ENCODE results near the gene RAB26.

Gene RAB26

DNA sequence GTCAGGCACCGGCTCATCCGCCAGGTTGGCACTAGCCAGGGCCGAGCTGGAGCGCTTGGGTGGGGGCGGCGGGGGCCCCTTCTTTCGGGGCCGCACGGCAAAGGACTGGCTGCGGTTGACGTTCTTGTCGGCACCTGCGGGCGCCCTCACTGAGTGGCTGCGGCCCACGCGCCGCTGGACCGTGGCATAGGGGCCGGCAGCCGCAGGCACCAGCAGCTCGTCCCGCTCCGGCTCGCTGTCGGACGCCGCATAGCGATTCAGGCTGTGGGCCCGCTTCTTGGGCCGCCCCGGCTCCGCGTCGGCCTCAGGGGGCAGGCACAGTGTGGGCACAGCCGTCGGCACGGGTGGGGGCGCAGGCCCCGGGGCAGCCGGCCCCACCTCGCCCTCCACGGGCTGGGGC, 32.0 kb downstream of the RAB26 start:
- TF ChIP-seq, protein P1, sequence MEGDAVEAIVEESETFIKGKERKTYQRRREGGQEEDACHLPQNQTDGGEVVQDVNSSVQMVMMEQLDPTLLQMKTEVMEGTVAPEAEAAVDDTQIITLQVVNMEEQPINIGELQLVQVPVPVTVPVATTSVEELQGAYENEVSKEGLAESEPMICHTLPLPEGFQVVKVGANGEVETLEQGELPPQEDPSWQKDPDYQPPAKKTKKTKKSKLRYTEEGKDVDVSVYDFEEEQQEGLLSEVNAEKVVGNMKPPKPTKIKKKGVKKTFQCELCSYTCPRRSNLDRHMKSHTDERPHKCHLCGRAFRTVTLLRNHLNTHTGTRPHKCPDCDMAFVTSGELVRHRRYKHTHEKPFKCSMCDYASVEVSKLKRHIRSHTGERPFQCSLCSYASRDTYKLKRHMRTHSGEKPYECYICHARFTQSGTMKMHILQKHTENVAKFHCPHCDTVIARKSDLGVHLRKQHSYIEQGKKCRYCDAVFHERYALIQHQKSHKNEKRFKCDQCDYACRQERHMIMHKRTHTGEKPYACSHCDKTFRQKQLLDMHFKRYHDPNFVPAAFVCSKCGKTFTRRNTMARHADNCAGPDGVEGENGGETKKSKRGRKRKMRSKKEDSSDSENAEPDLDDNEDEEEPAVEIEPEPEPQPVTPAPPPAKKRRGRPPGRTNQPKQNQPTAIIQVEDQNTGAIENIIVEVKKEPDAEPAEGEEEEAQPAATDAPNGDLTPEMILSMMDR (IDR thresholded peaks at IDR 0.05; ENCODE audit: low read depth, low read length, missing control alignments), result no peak
- no peak for DNase-seq (ENCODE audit: low read depth)
- no peak overlapping the region for H3K4me3 ChIP-seq (ENCODE audit: low read depth, low read length)

DNA sequence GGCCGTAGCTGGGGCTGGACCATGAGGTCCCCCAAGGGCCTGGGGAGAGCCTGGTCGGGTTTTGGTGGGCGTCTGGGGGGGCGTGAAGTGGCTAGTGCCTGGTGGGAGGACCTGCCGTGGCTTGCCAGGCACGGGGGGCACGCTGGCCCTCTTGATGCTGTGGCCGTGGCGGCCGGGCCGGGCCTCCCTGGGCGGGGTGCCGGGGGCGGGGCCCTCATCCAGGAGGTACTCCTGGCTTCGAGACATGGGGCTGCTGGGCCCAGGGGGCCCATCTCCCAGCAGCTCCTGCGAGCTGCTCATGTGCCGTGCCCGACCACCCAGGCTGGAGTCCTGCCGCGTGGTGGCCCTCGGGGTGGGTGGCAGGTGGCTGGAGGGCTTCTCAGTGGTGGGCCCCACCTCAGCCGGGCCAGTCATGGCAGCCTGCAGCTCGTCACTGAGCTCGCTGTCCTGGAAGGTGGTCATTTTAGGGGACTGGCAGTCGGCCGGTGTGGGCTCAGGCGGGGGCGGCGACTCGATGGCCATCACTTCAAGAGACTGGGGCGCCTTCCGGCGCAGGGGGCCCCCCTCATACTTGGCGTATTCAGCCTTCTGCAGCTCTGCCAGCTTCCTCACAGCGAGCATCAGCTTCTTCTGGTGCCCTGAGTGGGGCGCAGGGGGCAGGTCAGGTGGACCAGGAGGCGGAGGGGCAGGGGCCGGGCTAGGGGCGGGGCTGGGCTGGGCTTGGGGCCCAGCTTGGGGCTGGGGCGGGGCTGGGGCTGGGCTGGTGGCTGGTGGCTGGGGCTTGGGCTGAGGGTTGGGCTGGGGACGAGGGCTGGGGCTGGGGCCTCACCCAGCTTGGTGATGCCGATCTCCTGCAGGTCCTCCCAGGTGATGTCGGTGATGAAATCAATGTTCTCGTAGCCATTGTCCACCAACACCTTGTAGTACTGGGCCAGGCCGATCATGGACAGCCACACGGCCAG, 32.8 kb downstream of the RAB26 start:
- TF ChIP-seq, protein P1 (IDR thresholded peaks at IDR 0.05; ENCODE audit: low read depth, low read length, missing control alignments), result no peak
- DNase-seq (ENCODE audit: low read depth), result no peak
- no peak overlapping the region for H3K4me3 ChIP-seq (ENCODE audit: low read depth, low read length)

DNA sequence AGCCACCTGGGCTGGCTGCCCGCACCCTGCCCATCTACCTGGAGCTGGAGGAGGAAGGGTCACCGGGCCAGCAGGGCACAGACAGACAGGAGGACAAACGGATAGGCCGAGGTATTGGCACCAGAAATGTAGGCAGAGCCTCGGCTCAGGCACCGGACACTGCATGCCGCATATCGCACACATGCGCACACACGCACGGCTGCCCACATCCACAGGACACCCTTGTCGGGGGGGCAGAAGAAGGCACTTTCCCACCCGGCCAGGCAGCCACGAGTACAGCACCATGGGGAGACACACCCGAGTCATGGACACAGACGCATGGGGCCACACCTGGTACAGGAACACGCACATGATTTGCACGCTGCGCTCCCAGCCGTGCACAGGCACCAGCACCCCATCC, 33.5 kb downstream of the RAB26 start:
- DNase-seq (ENCODE audit: low read depth), result no peak
- TF ChIP-seq, protein P1 (IDR thresholded peaks at IDR 0.05; ENCODE audit: low read depth, low read length, missing control alignments), result no peak
- H3K4me3 ChIP-seq (ENCODE audit: low read depth, low read length), result no peak overlapping the region

DNA sequence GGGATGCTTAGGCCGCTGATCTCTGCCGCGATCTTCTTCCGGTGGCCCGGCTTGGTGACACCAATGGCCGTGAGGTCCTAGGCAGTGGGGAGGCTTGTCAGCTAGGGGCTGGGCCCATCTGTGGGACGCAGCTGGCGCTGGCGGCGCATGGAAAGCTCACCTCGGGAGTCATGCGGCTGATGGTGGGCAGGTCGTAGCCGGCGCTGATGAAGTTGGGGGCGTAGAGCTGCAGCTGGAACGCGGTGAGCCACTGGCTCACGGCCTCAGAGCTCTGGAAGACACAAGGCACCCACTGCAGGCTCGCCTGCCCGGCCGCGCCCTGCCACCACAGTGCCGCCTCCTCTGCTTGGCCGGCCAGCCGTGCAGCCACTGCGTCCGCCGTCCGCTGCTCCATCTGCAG, 35.2 kb downstream of the RAB26 start:
- DNase-seq (ENCODE audit: low read depth), result no peak
- no peak overlapping the region for H3K4me3 ChIP-seq (ENCODE audit: low read depth, low read length)
- TF ChIP-seq, protein P1 (IDR thresholded peaks at IDR 0.05; ENCODE audit: low read depth, low read length, missing control alignments), result no peak

DNA sequence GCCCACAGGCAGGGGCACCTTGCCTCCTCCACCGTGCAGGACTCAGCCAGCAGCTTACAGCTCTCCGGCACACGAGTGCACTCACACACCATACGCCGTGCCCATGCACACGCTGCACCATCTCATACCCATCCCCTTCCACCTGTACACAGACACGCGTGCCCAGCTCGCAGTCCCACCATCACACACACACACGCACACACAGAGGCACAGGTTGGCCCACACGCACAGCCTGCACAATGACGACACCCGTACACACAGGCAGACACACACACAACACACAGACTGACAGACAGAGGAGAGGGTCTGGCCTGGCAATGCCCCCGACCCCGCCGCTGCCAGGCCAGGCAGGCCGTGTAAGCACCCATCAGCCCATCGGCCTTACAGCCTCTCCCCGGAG, 35.9 kb downstream of the RAB26 start:
- TF ChIP-seq, protein P1 (IDR thresholded peaks at IDR 0.05; ENCODE audit: low read depth, low read length, missing control alignments), result no peak
- H3K4me3 ChIP-seq (ENCODE audit: low read depth, low read length), result no peak overlapping the region
- DNase-seq (ENCODE audit: low read depth), result no peak

DNA sequence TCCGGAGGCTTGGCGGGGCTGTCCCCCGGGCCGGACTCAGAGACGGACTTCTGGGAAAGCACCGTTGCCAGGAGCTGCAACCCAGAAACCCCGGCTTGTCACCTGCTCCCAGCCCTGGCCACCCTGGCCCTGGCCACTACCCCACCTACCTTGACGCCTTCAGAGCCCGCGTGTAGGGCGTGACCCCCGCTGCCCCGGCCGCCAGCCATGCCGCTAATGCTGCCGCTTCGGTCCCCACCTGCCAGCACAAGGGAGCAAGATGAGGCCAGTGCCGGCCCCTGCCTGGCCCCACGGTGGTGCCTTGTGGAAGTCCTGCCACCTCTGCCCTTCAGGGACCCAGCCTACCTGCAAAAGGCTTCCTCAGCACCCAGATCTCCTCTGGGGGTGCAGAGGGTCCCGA, 36.5 kb downstream of the RAB26 start:
- no peak overlapping the region for H3K4me3 ChIP-seq (ENCODE audit: low read depth, low read length)
- no peak for DNase-seq (ENCODE audit: low read depth)
- TF ChIP-seq, protein P1 (IDR thresholded peaks at IDR 0.05; ENCODE audit: low read depth, low read length, missing control alignments), result no peak

DNA sequence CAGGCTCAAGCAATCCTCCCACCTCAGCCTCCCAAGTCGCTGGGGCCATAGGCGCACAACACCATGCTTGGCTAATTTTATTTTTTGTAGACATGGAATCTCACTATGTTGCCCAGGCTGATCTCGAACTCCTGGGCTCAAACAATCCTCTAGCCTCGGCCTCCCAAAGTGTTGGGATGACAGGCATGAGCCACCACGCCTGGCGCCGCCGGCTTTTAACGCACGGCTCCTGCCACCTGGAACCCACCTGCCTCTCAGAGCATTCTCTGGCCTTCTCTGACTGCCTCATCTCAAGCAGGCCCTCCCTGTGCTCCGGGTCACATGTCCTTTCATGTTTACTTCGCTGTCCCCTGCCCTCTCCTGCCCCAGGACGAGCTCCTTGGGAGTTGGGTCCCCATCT, 37.6 kb downstream of the RAB26 start:
- H3K4me3 ChIP-seq (ENCODE audit: low read depth, low read length), result no peak overlapping the region
- TF ChIP-seq, protein P1 (IDR thresholded peaks at IDR 0.05; ENCODE audit: low read depth, low read length, missing control alignments), result no peak
- DNase-seq (ENCODE audit: low read depth), result no peak
